CD8-positive, alpha-beta memory T cell (primary cell): ENCODE measurements around the gene SLC24A3. TPM values are rescaled to one million over a fixed set of nuclear protein-coding genes. Genes with fewer than 3 reads are reported as not detected.

ENCODE experiments used
- CTCF ChIA-PET: fragments of 350-600 bp; sonication (Branson Sonifier 250); formaldehyde crosslinking; loops from one replicate; lab custom pipeline; 2021; ENCODE audit warnings: antibody characterized with exemption; lab: Charles Lee
- POLR2A ChIA-PET: fragments of 350-600 bp; sonication (Branson Sonifier 250); formaldehyde crosslinking; loops from one replicate; lab custom pipeline; 2021; ENCODE audit warnings: antibody characterized with exemption; lab: Charles Lee
- DNase-seq, 5 donors: peaks; one replicate each; pipeline versions ENCODE4 v3.0.0 to v3.0.0-alpha.2; 2020 to 2022; ENCODE audit warnings: mixed read lengths in 1 of 5
- H3K27ac ChIP-seq: one replicate; pipeline ENCODE4 v1.7.0; 2013; ENCODE audit warnings: low read depth, mild to moderate bottlenecking, low read length, moderate library complexity
- H3K27me3 ChIP-seq: 2 replicates; pipeline ENCODE4 v1.7.0; 2013; ENCODE audit warnings: low read length, mild to moderate bottlenecking; ENCODE audit not compliant: insufficient read depth, poor library complexity, severe bottlenecking
- H3K36me3 ChIP-seq: 2 replicates; pipeline ENCODE4 v1.7.0; 2013; ENCODE audit warnings: mild to moderate bottlenecking, low read length, moderate library complexity; ENCODE audit not compliant: insufficient read depth
- H3K4me1 ChIP-seq: 2 replicates; pipeline ENCODE4 v1.7.0; 2013; ENCODE audit warnings: mild to moderate bottlenecking, low read length, moderate library complexity; ENCODE audit not compliant: insufficient read depth
- H3K4me3 ChIP-seq: 2 replicates; pipeline ENCODE4 v1.7.0; 2013; ENCODE audit warnings: mild to moderate bottlenecking, low read length
- H3K9me3 ChIP-seq: 2 replicates; pipeline ENCODE4 v1.7.0; 2013; ENCODE audit warnings: mild to moderate bottlenecking, low read length
- H3K27ac Mint-ChIP-seq, 8 donors: one replicate each; pipeline ENCODE4 v1.8.0; 2020 to 2021; ENCODE audit warnings: mixed read lengths in 8 of 8, mild to moderate bottlenecking in 6 of 8, inconsistent platforms in 3 of 8, moderate library complexity in 3 of 8
- H3K27me3 Mint-ChIP-seq, 2 donors: one replicate each; pipeline ENCODE4 v1.8.0; 2020 to 2021; ENCODE audit warnings: mixed read lengths in 2 of 2, mild to moderate bottlenecking in 1 of 2, moderate library complexity in 1 of 2
- H3K36me3 Mint-ChIP-seq, 3 donors: one replicate each; pipeline ENCODE4 v1.8.0; 2020 to 2021; ENCODE audit warnings: mixed read lengths in 3 of 3, inconsistent platforms in 1 of 3, mild to moderate bottlenecking in 1 of 3
- H3K4me1 Mint-ChIP-seq, 3 donors: one replicate each; pipeline ENCODE4 v1.8.0; 2020 to 2021; ENCODE audit warnings: mixed read lengths in 3 of 3, inconsistent platforms in 1 of 3, mild to moderate bottlenecking in 1 of 3
- H3K4me3 Mint-ChIP-seq, 7 donors: one replicate each; pipeline ENCODE4 v1.8.0; 2020 to 2021; ENCODE audit warnings: mixed read lengths in 7 of 7, mild to moderate bottlenecking in 6 of 7, moderate library complexity in 4 of 7, inconsistent platforms in 2 of 7
- H3K9me3 Mint-ChIP-seq, 5 donors: one replicate each; pipeline ENCODE4 v1.8.0; 2020 to 2022; ENCODE audit warnings: mixed read lengths in 5 of 5, mild to moderate bottlenecking in 3 of 5, moderate library complexity in 2 of 5, inconsistent platforms in 1 of 5
- polyA plus RNA-seq: library from polyadenylated mRNA; unstranded; fragments of 300-500 nt; fragmentation: Illumina TruSeq; gene quantifications from one replicate; pipeline ENCODE4 v1.2.3, GENCODE V29; 2021
- total RNA-seq, 2 experiments: library from RNA; stranded (reverse); gene quantifications; one replicate each; pipeline ENCODE4 v1.2.3, GENCODE V29; 2021

SLC24A3 gene
- total and polyA plus RNA-seq, 3 experiments from 2014 or later, result not detected

GRCh38 chr20:19511931-19512330 is 299.5 kb downstream of the SLC24A3 start:
- Histone ChIP-seq H3K4me3 (no peak overlapping the region), H3K9me3 (no peaks in the 10 kb centered on the region), H3K4me1 (no peaks in the 10 kb centered on the region), H3K27ac (no peak overlapping the region), H3K27me3 (no peaks in the 10 kb centered on the region), H3K36me3 (no peaks in the 10 kb centered on the region)
- no peaks in the 10 kb centered on the region for H3K4me1 Mint-ChIP-seq
- DNase-seq, result no peak
- no peak overlapping the region for H3K4me3 Mint-ChIP-seq
- peaks cover 0 to 4% of the 10 kb centered on the region in 2 donors for H3K27me3 Mint-ChIP-seq
- H3K9me3 Mint-ChIP-seq, result no peaks in the 10 kb centered on the region
- POLR2A ChIA-PET, result no interaction called here
- CTCF ChIA-PET, result interaction anchor here (1.2 kb wide), 1 partner anchor 9 kb away, joined by 3 read pairs; no protein-coding TSS in a partner anchor
- H3K36me3 Mint-ChIP-seq, result no peaks in the 10 kb centered on the region
- H3K27ac Mint-ChIP-seq, result peak overlapping the region in 1 of 8 donors; percentile 54

- POLR2A ChIA-PET, result no interaction called here
- Histone ChIP-seq H3K4me3 (no peak overlapping the region), H3K4me1 (no peaks in the 10 kb centered on the region), H3K36me3 (no peaks in the 10 kb centered on the region), H3K9me3 (no peaks in the 10 kb centered on the region), H3K27me3 (no peaks in the 10 kb centered on the region), H3K27ac (no peak overlapping the region)
- H3K36me3 Mint-ChIP-seq, result no peaks in the 10 kb centered on the region
- H3K27me3 Mint-ChIP-seq, result peaks cover 0 to 4% of the 10 kb centered on the region in 2 donors
- no peak overlapping the region for H3K4me3 Mint-ChIP-seq
- no peaks in the 10 kb centered on the region for H3K4me1 Mint-ChIP-seq
- H3K9me3 Mint-ChIP-seq, result peaks cover 0 to 2% (median 0%) of the 10 kb centered on the region in 5 donors
- H3K27ac Mint-ChIP-seq, result no peak overlapping the region
- DNase-seq, result no peak
- CTCF ChIA-PET, result interaction anchor here (1.2 kb wide), 1 partner anchor 8 kb away, joined by 3 read pairs; no protein-coding TSS in a partner anchor
These were observed 300.6 kb downstream of the SLC24A3 start for GRCh38 chr20:19512886-19513677.

- Mint-ChIP-seq H3K27ac (no peak overlapping the region), H3K4me3 (no peak overlapping the region), H3K4me1 (no peaks in the 10 kb centered on the region), H3K9me3 (peaks cover 0 to 2% (median 0%) of the 10 kb centered on the region in 5 donors), H3K36me3 (no peaks in the 10 kb centered on the region), H3K27me3 (peaks cover 0 to 8% of the 10 kb centered on the region in 2 donors)
- no peaks in the 10 kb centered on the region for H3K9me3 ChIP-seq
- ChIA-PET CTCF (no interaction called here), POLR2A (no interaction called here)
- no peaks in the 10 kb centered on the region for H3K4me1 ChIP-seq
- H3K4me3 ChIP-seq, result no peak overlapping the region
- DNase-seq, result no peak
- H3K36me3 ChIP-seq, result no peaks in the 10 kb centered on the region
- H3K27ac ChIP-seq, result no peak overlapping the region
- no peaks in the 10 kb centered on the region for H3K27me3 ChIP-seq
These were observed 302.6 kb downstream of the SLC24A3 start for GRCh38 chr20:19515074-19515473.

GRCh38 chr20:19519466-19519865 is 307.0 kb downstream of the SLC24A3 start:
- CTCF ChIA-PET, result no interaction called here
- Mint-ChIP-seq H3K4me1 (peaks cover 0 to 2% (median 0%) of the 10 kb centered on the region in 3 donors), H3K9me3 (peaks cover 0 to 2% (median 0%) of the 10 kb centered on the region in 5 donors), H3K27ac (no peak overlapping the region), H3K36me3 (no peaks in the 10 kb centered on the region), H3K4me3 (no peak overlapping the region), H3K27me3 (peaks cover 0 to 13% of the 10 kb centered on the region in 2 donors)
- DNase-seq, result no peak
- H3K4me1 ChIP-seq, result no peaks in the 10 kb centered on the region
- no peak overlapping the region for H3K27ac ChIP-seq
- no peaks in the 10 kb centered on the region for H3K27me3 ChIP-seq
- no peaks in the 10 kb centered on the region for H3K9me3 ChIP-seq
- H3K4me3 ChIP-seq, result no peak overlapping the region
- POLR2A ChIA-PET, result no interaction called here
- no peaks in the 10 kb centered on the region for H3K36me3 ChIP-seq

GRCh38 chr20:19520261-19520660 is 307.8 kb downstream of the SLC24A3 start:
- Mint-ChIP-seq H3K27me3 (peaks cover 3 to 13% of the 10 kb centered on the region in 2 donors), H3K36me3 (no peaks in the 10 kb centered on the region), H3K4me1 (peaks cover 0 to 2% (median 0%) of the 10 kb centered on the region in 3 donors), H3K27ac (no peak overlapping the region), H3K9me3 (peaks cover 0 to 2% (median 0%) of the 10 kb centered on the region in 5 donors), H3K4me3 (no peak overlapping the region)
- no peak overlapping the region for H3K27ac ChIP-seq
- no peaks in the 10 kb centered on the region for H3K27me3 ChIP-seq
- H3K4me1 ChIP-seq, result no peaks in the 10 kb centered on the region
- no peaks in the 10 kb centered on the region for H3K9me3 ChIP-seq
- ChIA-PET POLR2A (no interaction called here), CTCF (no interaction called here)
- H3K36me3 ChIP-seq, result no peaks in the 10 kb centered on the region
- H3K4me3 ChIP-seq, result no peak overlapping the region
- no peak for DNase-seq

- peak in 1 of 5 donors; percentile 43 for DNase-seq
- H3K4me1 ChIP-seq, result no peaks in the 10 kb centered on the region
- H3K27me3 Mint-ChIP-seq, result peaks cover 3 to 11% of the 10 kb centered on the region in 2 donors
- no peak overlapping the region for H3K4me3 ChIP-seq
- no peaks in the 10 kb centered on the region for H3K36me3 ChIP-seq
- H3K9me3 ChIP-seq, result no peaks in the 10 kb centered on the region
- peaks cover 0 to 2% (median 0%) of the 10 kb centered on the region in 3 donors for H3K4me1 Mint-ChIP-seq
- H3K9me3 Mint-ChIP-seq, result peaks cover 0 to 2% (median 0%) of the 10 kb centered on the region in 5 donors
- no peak overlapping the region for H3K27ac ChIP-seq
- H3K36me3 Mint-ChIP-seq, result no peaks in the 10 kb centered on the region
- H3K27me3 ChIP-seq, result no peaks in the 10 kb centered on the region
- POLR2A ChIA-PET, result no interaction called here
- CTCF ChIA-PET, result no interaction called here
- peak overlapping the region in 1 of 7 donors; percentile 74 for H3K4me3 Mint-ChIP-seq
- no peak overlapping the region for H3K27ac Mint-ChIP-seq
These were observed 309.8 kb downstream of the SLC24A3 start for GRCh38 chr20:19522071-19522801.

- no peaks in the 10 kb centered on the region for H3K9me3 ChIP-seq
- POLR2A ChIA-PET, result no interaction called here
- peaks cover 3 to 11% of the 10 kb centered on the region in 2 donors for H3K27me3 Mint-ChIP-seq
- no peaks in the 10 kb centered on the region for H3K4me1 ChIP-seq
- H3K27me3 ChIP-seq, result no peaks in the 10 kb centered on the region
- DNase-seq, result no peak
- H3K36me3 ChIP-seq, result no peaks in the 10 kb centered on the region
- CTCF ChIA-PET, result no interaction called here
- peaks cover 0 to 2% (median 0%) of the 10 kb centered on the region in 3 donors for H3K4me1 Mint-ChIP-seq
- no peaks in the 10 kb centered on the region for H3K9me3 Mint-ChIP-seq
- H3K27ac Mint-ChIP-seq, result no peak overlapping the region
- H3K36me3 Mint-ChIP-seq, result no peaks in the 10 kb centered on the region
- no peak overlapping the region for H3K27ac ChIP-seq
- H3K4me3 Mint-ChIP-seq, result no peak overlapping the region
- H3K4me3 ChIP-seq, result no peak overlapping the region
These were observed 310.6 kb downstream of the SLC24A3 start for GRCh38 chr20:19522836-19523590.
